Karpas-422 (cell line): ENCODE data around the gene MPPE1. TPM values are rescaled to one million over a fixed set of nuclear protein-coding genes. Genes with fewer than 3 reads are reported as not detected.

ENCODE experiments used
- DNase-seq: peaks from one replicate; pipeline ENCODE4 v3.0.0-alpha.2; 2015
- H2AFZ ChIP-seq: fragments of 200-600 bp; sonication (generic); 2 replicates; pipeline ENCODE4 v1.6.1; 2014; ENCODE audit warnings: antibody characterized with exemption, low read length, mixed read lengths
- H3K27ac ChIP-seq: fragments of 200-600 bp; sonication (generic); 2 replicates; pipeline ENCODE4 v1.5.1; 2014; ENCODE audit warnings: mild to moderate bottlenecking, low read length, moderate library complexity
- H3K27me3 ChIP-seq: fragments of 200-600 bp; sonication (generic); 2 replicates; pipeline ENCODE4 v1.6.1; 2014; ENCODE audit warnings: low read length, mixed read lengths
- H3K36me3 ChIP-seq: fragments of 200-600 bp; sonication (generic); 2 replicates; pipeline ENCODE4 v1.6.1; 2014; ENCODE audit warnings: low read length, mixed read lengths; ENCODE audit not compliant: insufficient read depth
- H3K4me1 ChIP-seq: fragments of 200-600 bp; sonication (generic); 2 replicates; pipeline ENCODE4 v1.6.1; 2014; ENCODE audit warnings: mild to moderate bottlenecking, low read length, mixed read lengths
- H3K4me2 ChIP-seq: fragments of 200-600 bp; sonication (generic); 2 replicates; pipeline ENCODE4 v1.6.1; 2014; ENCODE audit warnings: low read length, low read depth, mild to moderate bottlenecking; ENCODE audit not compliant: poor library complexity, severe bottlenecking
- H3K4me3 ChIP-seq: fragments of 200-600 bp; sonication (generic); 2 replicates; pipeline ENCODE4 v1.5.1; 2014; ENCODE audit warnings: mild to moderate bottlenecking, antibody characterized with exemption, low read length, mixed read lengths
- H3K79me2 ChIP-seq: fragments of 200-600 bp; sonication (generic); 2 replicates; pipeline ENCODE4 v1.6.1; 2014; ENCODE audit warnings: mild to moderate bottlenecking, low read length, mixed read lengths
- H3K9ac ChIP-seq: fragments of 200-600 bp; sonication (generic); 2 replicates; pipeline ENCODE4 v1.6.0; 2014; ENCODE audit warnings: low read length
- H3K9me2 ChIP-seq: fragments of 200-600 bp; sonication (generic), shearing (Covaris generic); replicated peaks from 2 replicates; pipeline ENCODE4 v1.6.0; 2014; ENCODE audit warnings: mild to moderate bottlenecking, low read length, moderate library complexity; ENCODE audit not compliant: insufficient read depth
- H3K9me3 ChIP-seq: fragments of 300-700, 200-600 bp; sonication (generic); 2 replicates; pipeline ENCODE4 v1.6.1; 2014; ENCODE audit warnings: low read length, mixed read lengths
- H4K20me1 ChIP-seq: fragments of 200-600 bp; sonication (generic); 2 replicates; pipeline ENCODE4 v1.6.1; 2014; ENCODE audit warnings: mild to moderate bottlenecking, antibody characterized with exemption, low read length, low read depth; ENCODE audit not compliant: insufficient read depth
- total RNA-seq: library from RNA; depleted of rRNA; stranded (reverse); fragments of >200 nt; shearing (Covaris generic); gene quantifications from 2 replicates; pipeline ENCODE4 v1.2.3, GENCODE V29; 2014; ENCODE audit warnings: low replicate concordance

MPPE1 gene
- total RNA-seq, 1 experiment from 2014 or later = 30.7 TPM

DNA sequence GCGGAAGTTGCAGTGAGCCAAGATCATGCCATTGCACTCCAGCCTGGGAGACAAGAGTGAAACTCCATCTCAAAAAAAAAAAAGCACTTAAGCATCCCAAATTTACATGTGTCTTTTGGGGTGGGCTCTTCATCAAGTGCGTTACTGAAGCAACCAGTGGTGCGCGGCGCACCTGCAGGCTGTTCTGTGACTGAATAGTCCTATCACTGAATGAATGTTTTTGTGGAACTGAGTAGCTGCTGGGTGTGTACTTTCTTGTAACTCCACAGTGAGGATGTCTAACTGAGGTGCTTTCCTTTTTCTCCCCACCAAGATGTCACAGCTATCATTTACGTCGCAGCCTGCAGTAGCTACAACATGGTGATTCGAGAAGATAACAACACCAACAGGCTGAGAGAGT lies 39.9 kb downstream of the MPPE1 start:
- no peak for DNase-seq

DNA sequence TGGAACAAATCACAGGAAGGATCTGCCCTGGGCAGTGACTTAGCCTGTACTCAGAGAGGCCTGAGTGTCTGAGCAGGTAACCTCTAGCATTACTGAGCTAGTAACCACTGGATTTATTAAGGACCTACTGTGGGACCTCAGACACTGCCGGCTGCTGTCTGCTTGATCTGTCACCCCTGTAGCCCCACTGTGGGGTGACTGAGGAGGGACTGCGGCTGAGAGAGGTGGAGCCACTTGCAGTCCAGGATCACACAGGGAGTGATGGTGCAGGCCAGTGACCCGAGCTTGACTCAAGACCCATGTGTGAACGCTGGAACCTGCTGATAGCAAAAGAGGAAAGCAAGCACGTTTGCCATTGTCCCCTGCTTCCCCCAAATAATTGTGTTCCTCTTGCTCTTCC lies 41.4 kb downstream of the MPPE1 start:
- no peak overlapping the region for H3K9ac ChIP-seq

More for the DNA sequence above, 39.9 kb downstream of the MPPE1 start:
- Histone ChIP-seq H2AFZ (no peak overlapping the region), H3K79me2 (no peaks in the 10 kb centered on the region), H4K20me1 (no peaks in the 10 kb centered on the region), H3K4me2 (no peak overlapping the region), H3K9me3 (no peaks in the 10 kb centered on the region), H3K27ac (no peak overlapping the region), H3K4me3 (no peak overlapping the region), H3K4me1 (peaks cover 4% of the 10 kb centered on the region; the same call in 1 of the 2 replicates), H3K27me3 (no peaks in the 10 kb centered on the region), H3K9me2 (no peaks in the 10 kb centered on the region), H3K9ac (no peak overlapping the region), H3K36me3 (no peaks in the 10 kb centered on the region)

DNA sequence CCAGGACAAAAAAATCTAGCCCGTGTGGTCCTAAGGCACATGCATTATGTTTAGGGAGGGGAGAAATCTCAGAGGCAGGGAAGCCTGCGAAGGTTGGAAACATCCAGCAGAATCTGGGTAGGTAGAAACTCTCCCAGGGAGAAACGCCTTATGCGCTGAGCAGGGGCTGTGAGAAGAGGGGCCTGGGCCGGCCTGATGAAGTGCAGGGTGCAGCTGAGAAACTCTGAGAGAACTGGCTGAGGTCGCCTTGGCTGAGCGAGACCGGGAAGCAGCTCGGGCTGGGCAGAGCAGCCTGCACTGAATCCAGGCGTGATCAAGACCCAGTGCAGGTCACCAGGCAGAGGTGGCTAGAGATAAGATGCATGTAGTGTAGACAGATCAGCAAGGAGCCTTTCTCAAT lies 41.8 kb downstream of the MPPE1 start:
- peaks cover 4% of the 10 kb centered on the region; the same call in 1 of the 2 replicates for H3K4me1 ChIP-seq
- no peak overlapping the region for H3K9ac ChIP-seq
- H3K27ac ChIP-seq = no peak overlapping the region
- H3K9me2 ChIP-seq = no peaks in the 10 kb centered on the region
- no peak overlapping the region for H2AFZ ChIP-seq
- no peak overlapping the region for H3K4me3 ChIP-seq
- H3K9me3 ChIP-seq = no peaks in the 10 kb centered on the region
- H3K27me3 ChIP-seq = no peaks in the 10 kb centered on the region
- no peak for DNase-seq
- H3K36me3 ChIP-seq = no peaks in the 10 kb centered on the region
- H4K20me1 ChIP-seq = no peaks in the 10 kb centered on the region
- H3K79me2 ChIP-seq = no peaks in the 10 kb centered on the region
- H3K4me2 ChIP-seq = no peak overlapping the region

More for the DNA sequence above, 41.4 kb downstream of the MPPE1 start:
- Histone ChIP-seq H2AFZ (no peak overlapping the region), H3K9me2 (no peaks in the 10 kb centered on the region), H3K4me1 (peaks cover 4% of the 10 kb centered on the region; the same call in 1 of the 2 replicates), H3K79me2 (no peaks in the 10 kb centered on the region), H3K27ac (no peak overlapping the region), H3K27me3 (no peaks in the 10 kb centered on the region), H3K36me3 (no peaks in the 10 kb centered on the region), H3K9me3 (no peaks in the 10 kb centered on the region), H3K4me2 (no peak overlapping the region), H3K4me3 (no peak overlapping the region), H4K20me1 (no peaks in the 10 kb centered on the region)
- no peak for DNase-seq

DNA sequence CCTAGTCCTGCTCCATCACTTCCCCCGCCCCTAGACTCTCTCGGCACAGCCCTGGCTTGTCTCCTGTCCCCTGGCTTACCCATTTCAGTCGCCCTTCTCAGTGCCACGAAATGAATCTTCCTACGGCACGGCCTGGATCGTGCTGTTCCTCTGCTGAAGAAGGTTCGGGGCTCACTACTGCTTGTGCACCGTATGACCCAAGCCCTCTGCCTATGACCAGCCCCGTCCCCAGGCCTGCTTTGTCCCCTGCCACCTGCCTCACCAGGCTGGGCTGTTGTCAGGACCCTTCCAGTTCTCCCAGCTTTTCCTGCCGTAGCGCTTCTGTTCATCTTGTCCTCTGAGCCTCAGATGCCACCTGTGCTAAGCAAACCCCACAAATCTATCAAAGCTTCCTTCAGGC lies 43.0 kb downstream of the MPPE1 start:
- no peak overlapping the region for H2AFZ ChIP-seq
- no peak overlapping the region for H3K4me2 ChIP-seq
- no peak overlapping the region for H3K9ac ChIP-seq
- H3K79me2 ChIP-seq = no peaks in the 10 kb centered on the region
- H3K9me3 ChIP-seq = no peaks in the 10 kb centered on the region
- no peak for DNase-seq
- no peaks in the 10 kb centered on the region for H3K9me2 ChIP-seq
- H3K4me1 ChIP-seq = peaks cover 4% of the 10 kb centered on the region; the same call in 1 of the 2 replicates
- H4K20me1 ChIP-seq = no peaks in the 10 kb centered on the region
- no peak overlapping the region for H3K27ac ChIP-seq
- no peaks in the 10 kb centered on the region for H3K27me3 ChIP-seq
- no peak overlapping the region for H3K4me3 ChIP-seq
- H3K36me3 ChIP-seq = no peaks in the 10 kb centered on the region

DNA sequence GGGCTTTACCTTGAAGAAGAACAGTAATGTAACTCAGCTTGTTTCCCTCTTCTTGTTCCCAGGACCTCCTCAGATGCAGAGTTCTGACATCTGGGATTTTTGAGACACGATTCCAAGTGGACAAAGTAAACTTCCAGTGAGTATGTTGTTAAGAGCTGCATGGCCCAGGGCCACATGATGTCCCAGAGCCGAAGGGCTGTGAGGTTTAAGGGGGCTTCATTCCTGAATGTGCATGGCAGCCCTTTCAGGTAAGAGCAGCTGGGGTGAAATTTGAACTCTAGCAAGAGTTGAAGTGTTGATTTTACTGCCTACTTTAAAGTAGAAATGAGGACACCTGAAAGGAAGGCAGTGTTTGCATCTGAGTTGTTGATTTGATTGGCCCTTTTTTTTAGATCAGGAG lies 43.6 kb downstream of the MPPE1 start:
- Histone ChIP-seq H3K79me2 (no peaks in the 10 kb centered on the region), H3K4me3 (no peak overlapping the region), H3K9ac (no peak overlapping the region), H3K9me3 (no peaks in the 10 kb centered on the region), H3K4me1 (peaks cover 4% of the 10 kb centered on the region; the same call in 1 of the 2 replicates), H3K4me2 (no peak overlapping the region), H3K27me3 (no peaks in the 10 kb centered on the region), H3K27ac (no peak overlapping the region), H4K20me1 (no peaks in the 10 kb centered on the region), H3K9me2 (no peaks in the 10 kb centered on the region), H2AFZ (no peak overlapping the region), H3K36me3 (no peaks in the 10 kb centered on the region)
- DNase-seq = peak; percentile 2

DNA sequence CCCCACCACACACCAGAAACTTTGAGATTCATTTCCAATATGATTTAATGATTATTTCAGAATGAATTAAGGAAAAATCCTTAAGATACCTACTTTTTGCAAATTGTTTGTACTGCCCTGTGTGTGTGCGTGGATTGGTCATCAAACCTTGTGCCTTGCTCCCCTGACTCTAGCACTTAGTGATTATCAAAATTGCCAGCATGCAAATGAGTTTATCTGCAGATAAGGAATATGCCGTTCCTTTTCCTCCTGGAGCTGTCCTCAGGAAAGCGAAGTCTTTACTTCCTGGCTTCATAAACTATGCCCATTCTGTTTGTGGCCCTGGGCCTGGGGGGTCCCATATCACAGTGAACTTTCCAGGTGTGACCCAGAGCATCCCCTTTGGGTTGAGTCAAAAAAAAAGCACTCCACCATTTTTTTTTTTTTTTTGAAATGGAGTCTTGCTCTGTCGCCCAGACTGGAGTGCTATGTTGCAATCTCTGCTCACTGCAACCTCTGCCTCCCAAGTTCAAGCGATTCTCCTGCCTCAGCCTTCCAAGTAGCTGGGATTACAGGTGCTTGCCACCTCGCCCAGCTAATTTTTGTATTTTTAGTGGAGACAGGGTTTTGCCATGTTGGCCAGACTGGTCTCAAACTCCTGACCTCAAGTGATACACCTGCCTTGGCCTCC lies 45.5 kb downstream of the MPPE1 start:
- Histone ChIP-seq H3K4me2 (no peak overlapping the region), H3K27me3 (no peaks in the 10 kb centered on the region), H3K9me3 (no peaks in the 10 kb centered on the region), H3K4me3 (no peak overlapping the region), H2AFZ (no peak overlapping the region), H3K27ac (no peak overlapping the region), H3K9ac (no peak overlapping the region), H3K79me2 (no peaks in the 10 kb centered on the region), H3K9me2 (no peaks in the 10 kb centered on the region), H3K4me1 (no peaks in the 10 kb centered on the region), H3K36me3 (no peaks in the 10 kb centered on the region), H4K20me1 (no peaks in the 10 kb centered on the region)
- peak; percentile 2 for DNase-seq

DNA sequence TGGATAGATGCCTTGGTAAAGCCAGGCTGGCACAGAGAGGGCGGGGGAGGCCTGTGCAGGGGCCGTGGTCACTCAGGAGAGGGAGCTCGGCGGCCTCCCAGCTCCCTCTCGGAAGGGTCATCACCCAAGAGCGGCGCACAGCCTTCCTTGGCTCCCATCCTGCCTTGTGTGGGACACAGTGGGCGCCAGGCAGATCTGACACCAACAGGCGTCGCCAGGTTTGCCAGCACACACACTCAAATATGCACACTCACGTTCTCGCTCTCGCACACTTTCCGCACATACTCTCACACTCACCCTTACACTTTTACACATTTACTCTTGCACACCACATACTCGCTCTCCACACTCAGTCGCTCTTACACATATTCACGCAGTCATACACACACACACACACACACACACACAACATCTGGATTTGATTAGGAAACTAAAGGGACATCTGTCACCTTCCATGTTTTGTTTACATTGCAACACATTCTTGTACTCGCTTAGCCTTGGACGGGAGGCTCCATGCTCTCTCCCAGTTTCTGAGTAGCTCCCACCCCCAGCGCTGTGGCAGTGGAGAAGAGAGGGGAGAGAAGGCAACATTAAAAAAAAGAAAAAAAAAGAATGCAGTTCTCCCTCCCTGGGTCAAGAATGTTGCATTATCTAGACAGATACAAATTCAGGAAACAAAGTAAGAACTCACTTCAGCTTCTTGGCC lies 46.4 kb downstream of the MPPE1 start:
- Histone ChIP-seq H3K9me3 (no peaks in the 10 kb centered on the region), H3K4me1 (no peaks in the 10 kb centered on the region), H3K4me2 (no peak overlapping the region), H3K9me2 (no peaks in the 10 kb centered on the region), H3K79me2 (no peaks in the 10 kb centered on the region), H2AFZ (no peak overlapping the region), H3K27ac (no peak overlapping the region), H3K27me3 (no peaks in the 10 kb centered on the region), H3K4me3 (no peak overlapping the region), H3K36me3 (no peaks in the 10 kb centered on the region), H4K20me1 (no peaks in the 10 kb centered on the region), H3K9ac (no peak overlapping the region)
- DNase-seq = peak; percentile 20

DNA sequence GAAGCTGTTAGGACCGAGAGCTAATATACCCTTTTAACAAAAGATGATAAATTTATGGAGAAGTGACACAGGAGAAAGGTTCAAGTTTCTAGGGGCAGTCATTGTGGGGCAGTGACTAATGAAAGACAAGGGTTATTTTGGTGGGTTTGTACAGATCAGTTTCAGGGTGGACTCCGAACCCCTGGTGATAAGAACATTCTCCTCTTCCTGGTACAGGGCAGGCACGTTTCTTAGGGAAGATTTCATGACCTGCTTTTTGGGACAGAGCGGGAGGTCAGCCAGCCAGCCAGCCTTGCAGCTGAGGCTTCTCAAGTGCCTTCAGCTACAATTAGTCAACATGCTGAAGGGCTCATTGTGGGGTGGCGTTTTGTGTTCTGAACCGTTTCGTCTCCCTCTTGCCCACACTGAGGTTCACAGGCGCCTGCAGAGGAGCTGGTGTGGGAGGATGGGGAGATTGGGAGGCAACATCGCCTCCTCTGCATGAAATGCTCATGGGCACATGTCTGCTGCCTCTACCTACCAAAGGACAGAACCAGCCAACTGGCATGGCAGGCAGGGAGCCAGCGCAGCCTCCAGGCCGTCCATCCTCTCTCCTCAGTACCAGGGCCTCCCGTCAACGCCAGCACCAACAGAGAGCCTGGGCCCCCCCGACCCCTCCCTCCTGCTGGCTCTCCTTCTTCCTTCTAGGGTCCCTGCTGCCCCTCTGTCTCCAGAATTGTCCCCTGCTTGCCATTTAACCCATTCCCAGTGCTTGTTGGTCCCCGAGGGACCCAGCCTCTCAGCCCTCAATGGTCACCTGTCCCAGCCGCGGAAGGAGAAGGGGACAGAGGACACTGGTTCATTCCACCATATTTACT lies 47.3 kb downstream of the MPPE1 start:
- Histone ChIP-seq H3K4me2 (no peak overlapping the region), H3K9ac (no peak overlapping the region)

More for the DNA sequence above, 47.3 kb downstream of the MPPE1 start:
- H4K20me1 ChIP-seq = no peaks in the 10 kb centered on the region
- no peak overlapping the region for H3K27ac ChIP-seq
- no peak overlapping the region for H3K4me3 ChIP-seq
- no peak overlapping the region for H2AFZ ChIP-seq
- no peaks in the 10 kb centered on the region for H3K9me3 ChIP-seq
- no peaks in the 10 kb centered on the region for H3K4me1 ChIP-seq
- no peaks in the 10 kb centered on the region for H3K9me2 ChIP-seq
- H3K27me3 ChIP-seq = no peaks in the 10 kb centered on the region
- no peaks in the 10 kb centered on the region for H3K36me3 ChIP-seq
- peak; percentile 9 for DNase-seq
- H3K79me2 ChIP-seq = no peaks in the 10 kb centered on the region
